GM10266 (cell line): Measurements from ENCODE around the gene CDC42EP2.

Source experiments
- DNase-seq: peaks from one replicate; pipeline ENCODE4 v3.0.0; 2012; ENCODE audit errors: extremely low spot score
- CTCF ChIP-seq: IDR thresholded peaks from 2 replicates; pipeline ENCODE4 v1.5.1; 2012; ENCODE audit warnings: mild to moderate bottlenecking, low read depth; ENCODE audit not compliant: control insufficient read depth, insufficient read depth; ENCODE audit errors: missing control alignments

Gene CDC42EP2

GRCh38 chr11:65290448-65291165, 24.1 kb upstream of the CDC42EP2 start:
- DNase-seq, result peak; percentile 72
- no peak for TF ChIP-seq CTCF

- no peak for TF ChIP-seq CTCF
- no peak for DNase-seq
Measured at GRCh38 chr11:65291613-65292012, 23.1 kb upstream of the CDC42EP2 start.

GRCh38 chr11:65292890-65293289, 21.8 kb upstream of the CDC42EP2 start:
- DNase-seq, result no peak

GRCh38 chr11:65293909-65294381, 20.7 kb upstream of the CDC42EP2 start:
- no peak for DNase-seq
- no peak for TF ChIP-seq CTCF

More at GRCh38 chr11:65292890-65293289, 21.8 kb upstream of the CDC42EP2 start:
- TF ChIP-seq CTCF, result no peak

- TF ChIP-seq CTCF, result no peak
- DNase-seq, result no peak
Measured at GRCh38 chr11:65295001-65295400, 19.7 kb upstream of the CDC42EP2 start.

GRCh38 chr11:65295571-65296341, 18.9 kb upstream of the CDC42EP2 start:
- DNase-seq, result no peak
- TF ChIP-seq CTCF, result no peak
